Trophoblast cell (in vitro differentiated cells and primary cell): ENCODE results near the gene LPCAT1.
A peak's percentile ranks its signal among the peaks of the same experiment; 100 is the strongest.
"Not testable (repeated sequence)": the region's sequence is repeated elsewhere in the genome, so short reads cannot be mapped to it uniquely, and the experiment has no call there.

Source experiments
- DNase-seq, 2 donors: peaks; one replicate each; pipeline ENCODE4 v3.0.0-alpha.2; 2016
- H2AFZ ChIP-seq: 2 replicates; pipeline ENCODE4 v1.6.1; 2013; ENCODE audit warnings: low read length, moderate library complexity, mild to moderate bottlenecking; ENCODE audit not compliant: insufficient read depth, poor library complexity
- H2AK5ac ChIP-seq: 2 replicates; pipeline ENCODE4 v1.6.1; 2013; ENCODE audit warnings: mild to moderate bottlenecking, low read length
- H2BK120ac ChIP-seq: 2 replicates; pipeline ENCODE4 v1.6.1; 2013; ENCODE audit warnings: low read length, mild to moderate bottlenecking, moderate library complexity; ENCODE audit not compliant: insufficient read depth, poor library complexity
- H2BK12ac ChIP-seq: 2 replicates; pipeline ENCODE4 v1.6.1; 2013; ENCODE audit warnings: mild to moderate bottlenecking, low read length, moderate library complexity
- H2BK5ac ChIP-seq: 2 replicates; pipeline ENCODE4 v1.6.1; 2013; ENCODE audit warnings: low read length, low read depth, moderate library complexity, mild to moderate bottlenecking; ENCODE audit not compliant: poor library complexity
- H3K14ac ChIP-seq: 2 replicates; pipeline ENCODE4 v1.6.1; 2013; ENCODE audit warnings: mild to moderate bottlenecking, low read length
- H3K18ac ChIP-seq: 2 replicates; pipeline ENCODE4 v1.6.1; 2013; ENCODE audit warnings: mild to moderate bottlenecking, low read length
- H3K23ac ChIP-seq: 2 replicates; pipeline ENCODE4 v1.6.1; 2013; ENCODE audit warnings: low read length
- H3K27ac ChIP-seq: 2 replicates; pipeline ENCODE4 v1.5.1; 2013; ENCODE audit warnings: low read depth, mild to moderate bottlenecking, inconsistent platforms, low read length, moderate library complexity
- H3K27me3 ChIP-seq: 2 replicates; pipeline ENCODE4 v1.6.1; 2013; ENCODE audit warnings: inconsistent platforms, mild to moderate bottlenecking, low read length, moderate library complexity; ENCODE audit not compliant: insufficient read depth
- H3K36me3 ChIP-seq, 2 experiments: 1 replicate in 1 of 2; 2 replicates in 1 of 2; pipeline ENCODE4 v1.6.1; 2013; ENCODE audit warnings: low read length in 2 of 2, mild to moderate bottlenecking in 2 of 2, moderate library complexity in 1 of 2; ENCODE audit not compliant: insufficient read depth in 2 of 2, control insufficient read depth in 1 of 2
- H3K4ac ChIP-seq: 2 replicates; pipeline ENCODE4 v1.6.1; 2013; ENCODE audit warnings: low read depth, mild to moderate bottlenecking, low read length, moderate library complexity
- H3K4me1 ChIP-seq, 2 experiments: 1 replicate in 1 of 2; 2 replicates in 1 of 2; pipeline ENCODE4 v1.6.1; 2013; ENCODE audit warnings: low read length in 2 of 2, mild to moderate bottlenecking in 2 of 2, moderate library complexity in 1 of 2; ENCODE audit not compliant: insufficient read depth in 2 of 2, control insufficient read depth in 1 of 2
- H3K4me2 ChIP-seq: 2 replicates; pipeline ENCODE4 v1.6.1; 2013; ENCODE audit warnings: inconsistent platforms, mild to moderate bottlenecking, low read length, moderate library complexity
- H3K4me3 ChIP-seq: 2 replicates; pipeline ENCODE4 v1.5.1; 2013; ENCODE audit warnings: mild to moderate bottlenecking, low read depth, low read length, inconsistent platforms
- H3K79me1 ChIP-seq: one replicate; pipeline ENCODE4 v1.6.1; 2013; ENCODE audit warnings: low read length
- H3K79me2 ChIP-seq: 2 replicates; pipeline ENCODE4 v1.6.1; 2013; ENCODE audit warnings: low read length, mild to moderate bottlenecking; ENCODE audit not compliant: control insufficient read depth, insufficient read depth, poor library complexity
- H3K9ac ChIP-seq: 2 replicates; pipeline ENCODE4 v1.6.1; 2013; ENCODE audit warnings: mild to moderate bottlenecking, low read length
- H3K9me3 ChIP-seq: 2 replicates; pipeline ENCODE4 v1.6.1; 2013; ENCODE audit warnings: low read depth, mild to moderate bottlenecking, control low read depth, inconsistent platforms, low read length; ENCODE audit not compliant: insufficient read depth
- H4K12ac ChIP-seq: 2 replicates; pipeline ENCODE4 v1.6.1; 2013; ENCODE audit warnings: low read depth, mild to moderate bottlenecking, low read length, moderate library complexity
- H4K8ac ChIP-seq: 2 replicates; pipeline ENCODE4 v1.6.1; 2013; ENCODE audit warnings: low read depth, mild to moderate bottlenecking, low read length, moderate library complexity
- H4K91ac ChIP-seq: one replicate; pipeline ENCODE4 v1.6.1; 2013; ENCODE audit warnings: low read depth, mild to moderate bottlenecking, low read length, moderate library complexity
- WGBS: extraction: QIAGEN DNeasy Blood & Tissue Kit; methylation state at CpG from one replicate; pipeline ENCODE4 v1.1.7; 2013; ENCODE audit warnings: missing lambda C conversion rate; ENCODE audit not compliant: insufficient read length, insufficient coverage; ENCODE audit errors: extremely low coverage; 5-methylcytosine and 5-hydroxymethylcytosine counted together

The LPCAT1 gene

DNA sequence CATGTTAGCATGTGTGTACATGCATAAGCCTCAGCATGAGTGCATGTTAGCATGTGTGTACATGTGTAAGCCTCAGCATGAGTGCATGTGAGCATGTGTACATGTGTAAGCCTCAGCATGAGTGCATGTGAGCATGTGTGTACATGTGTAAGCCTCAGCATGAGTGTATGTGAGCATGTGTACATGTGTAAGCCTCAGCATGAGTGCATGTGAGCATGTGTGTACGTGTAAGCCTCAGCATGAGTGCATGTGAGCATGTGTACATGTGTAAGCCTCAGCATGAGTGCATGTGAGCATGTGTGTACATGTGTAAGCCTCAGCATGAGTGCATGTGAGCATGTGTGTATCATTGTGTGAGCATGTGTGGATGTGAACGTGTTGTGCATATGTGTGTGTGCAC lies 64.3 kb downstream of the LPCAT1 start:
- H4K91ac ChIP-seq: not testable (repeated sequence)

GRCh38 chr5:1456110-1456881 lies 67.5 kb downstream of the LPCAT1 start:
- H3K4me2 ChIP-seq, H3K18ac ChIP-seq, H3K4ac ChIP-seq, H2BK5ac ChIP-seq, H3K4me3 ChIP-seq, H3K14ac ChIP-seq, H3K9ac ChIP-seq, H4K8ac ChIP-seq, H2AK5ac ChIP-seq, H3K79me2 ChIP-seq, H2BK12ac ChIP-seq, H3K79me1 ChIP-seq, H3K4me1 ChIP-seq, H4K12ac ChIP-seq, H3K23ac ChIP-seq, H3K27ac ChIP-seq, H3K27me3 ChIP-seq, H2AFZ ChIP-seq, H4K91ac ChIP-seq, H2BK120ac ChIP-seq: not testable (repeated sequence)
- Histone ChIP-seq H3K36me3 (peaks cover 24 to 38% of the 10 kb centered on the region in 2 experiments), H3K9me3 (peaks cover 25% of the 10 kb centered on the region)
- no CpG with 5 or more reads among the region's 20 CpGs for WGBS
- peak in 1 of 2 donors; percentile 32 for DNase-seq

More for the DNA sequence above, 64.3 kb downstream of the LPCAT1 start:
- H3K9me3 ChIP-seq: peaks cover 19% of the 10 kb centered on the region
- H3K27me3 ChIP-seq, H3K4me2 ChIP-seq, H3K9ac ChIP-seq, H3K4me1 ChIP-seq, H4K8ac ChIP-seq, H2BK12ac ChIP-seq, H3K14ac ChIP-seq, H3K23ac ChIP-seq, H4K12ac ChIP-seq, H3K18ac ChIP-seq, H2BK120ac ChIP-seq, DNase-seq, H3K27ac ChIP-seq, H3K79me2 ChIP-seq, H2BK5ac ChIP-seq, H2AK5ac ChIP-seq, H3K4ac ChIP-seq, H3K79me1 ChIP-seq, H3K4me3 ChIP-seq, H2AFZ ChIP-seq: not testable (repeated sequence)
- H3K36me3 ChIP-seq: peaks cover 50 to 65% of the 10 kb centered on the region in 2 experiments
- WGBS: no CpG with 5 or more reads among the region's 2 CpGs

DNA sequence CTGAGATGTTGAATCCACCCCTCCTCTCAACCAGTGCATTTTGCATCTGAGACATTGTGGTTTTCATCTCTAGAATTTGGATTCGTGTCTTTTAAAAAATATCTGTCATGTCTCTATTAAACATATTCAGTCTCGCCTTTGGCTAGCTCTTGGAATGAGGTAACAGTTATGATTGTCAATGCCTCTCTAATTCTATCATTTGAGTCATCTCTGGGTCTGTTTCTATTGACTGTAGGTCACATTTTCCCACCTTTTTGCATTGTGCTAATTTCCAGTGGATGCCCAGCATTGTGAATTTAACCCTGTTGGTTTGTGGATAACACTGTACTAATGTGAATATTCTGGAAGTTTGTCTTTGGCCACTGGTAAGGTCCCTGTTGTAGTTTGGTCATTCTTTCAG lies 70.1 kb downstream of the LPCAT1 start:
- Histone ChIP-seq H3K36me3 (peaks cover 9 to 14% of the 10 kb centered on the region in 2 experiments), H3K27me3 (peaks cover 2% of the 10 kb centered on the region), H3K27ac (no peak overlapping the region), H4K91ac (no peak overlapping the region), H3K4ac (no peak overlapping the region), H3K79me2 (no peaks in the 10 kb centered on the region), H3K79me1 (no peaks in the 10 kb centered on the region), H3K4me2 (no peak overlapping the region), H2BK5ac (no peak overlapping the region), H4K8ac (no peak overlapping the region), H3K9ac (no peak overlapping the region), H3K4me1 (no peaks in the 10 kb centered on the region), H2AK5ac (no peak overlapping the region), H4K12ac (no peak overlapping the region), H2BK120ac (no peak overlapping the region), H2AFZ (no peak overlapping the region), H3K23ac (no peak overlapping the region), H2BK12ac (no peak overlapping the region), H3K4me3 (no peak overlapping the region), H3K14ac (no peak overlapping the region), H3K9me3 (peaks cover 21% of the 10 kb centered on the region), H3K18ac (no peak overlapping the region)
- no CpG with 5 or more reads among the region's 2 CpGs for WGBS
- no peak for DNase-seq

DNA sequence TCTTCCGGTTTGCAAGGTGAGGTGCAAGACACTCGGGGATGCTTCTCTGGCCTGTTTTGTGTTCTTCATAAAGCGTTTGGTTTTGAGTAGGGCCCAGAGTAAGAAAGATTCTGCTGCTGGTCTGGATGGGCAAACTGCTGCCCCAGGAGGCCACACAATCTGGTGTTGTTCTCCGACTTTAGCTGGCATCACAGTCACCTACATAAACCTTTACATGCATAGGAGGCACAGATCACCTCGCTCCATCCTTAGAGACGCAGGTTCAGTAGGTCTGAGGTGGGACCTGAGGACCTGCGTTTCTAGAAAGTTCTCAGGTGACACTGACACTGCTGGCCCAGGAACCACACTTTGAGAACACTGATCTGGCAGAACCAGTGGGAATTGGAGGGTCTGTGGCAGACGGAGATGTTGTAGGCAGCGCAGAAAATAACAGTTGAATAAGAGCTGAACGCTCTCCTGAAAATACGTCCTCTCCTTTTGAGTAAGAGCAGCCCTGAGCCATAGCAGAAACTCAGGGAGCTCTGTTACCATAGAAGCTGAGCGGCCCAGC lies 74.6 kb downstream of the LPCAT1 start:
- WGBS: no CpG with 5 or more reads among the region's 12 CpGs

More for the DNA sequence above, 74.6 kb downstream of the LPCAT1 start:
- H4K12ac ChIP-seq: no peak overlapping the region
- no peak overlapping the region for H3K27ac ChIP-seq
- no peak overlapping the region for H4K8ac ChIP-seq
- no peak overlapping the region for H4K91ac ChIP-seq
- H3K27me3 ChIP-seq: peaks cover 40% of the 10 kb centered on the region
- no peak overlapping the region for H3K4ac ChIP-seq
- no peaks in the 10 kb centered on the region for H3K36me3 ChIP-seq
- no peak overlapping the region for H2AFZ ChIP-seq
- peaks cover 24% of the 10 kb centered on the region for H3K9me3 ChIP-seq
- H3K79me2 ChIP-seq: no peaks in the 10 kb centered on the region
- no peak overlapping the region for H2BK12ac ChIP-seq
- no peak overlapping the region for H2BK5ac ChIP-seq
- no peak overlapping the region for H3K4me2 ChIP-seq
- H3K4me3 ChIP-seq: no peak overlapping the region
- no peak overlapping the region for H2AK5ac ChIP-seq
- H3K18ac ChIP-seq: no peak overlapping the region
- no peak for DNase-seq
- H2BK120ac ChIP-seq: no peak overlapping the region
- no peaks in the 10 kb centered on the region for H3K79me1 ChIP-seq
- no peak overlapping the region for H3K23ac ChIP-seq
- no peak overlapping the region for H3K9ac ChIP-seq
- H3K4me1 ChIP-seq: peaks cover 3 to 6% of the 10 kb centered on the region in 2 experiments
- no peak overlapping the region for H3K14ac ChIP-seq
